PC-9 (cell line): ENCODE data around the gene GAL3ST2. TPM values are rescaled to one million over a fixed set of nuclear protein-coding genes. Genes with fewer than 3 reads are reported as not detected.

ENCODE experiments used
- Bru-seq: library from RNA; stranded (reverse); fragments of 400-500 nt; gene quantifications from one replicate; lab custom pipeline; 2021; lab: Mats Ljungman, UMichigan
- BruChase-seq, 2 experiments: library from RNA; stranded (reverse); fragments of 400-500 nt; gene quantifications; one replicate each; lab custom pipeline; 2021; lab: Mats Ljungman, UMichigan
- BruUV-seq: library from RNA; stranded (reverse); fragments of 400-500 nt; replicated peaks from 2 replicates; lab custom pipeline; 2021; lab: Mats Ljungman, UMichigan
- CTCF ChIA-PET: fragments of 300-600 bp; sonication (Branson Sonifier 250); formaldehyde crosslinking; loops from one replicate; lab custom pipeline; 2022; ENCODE audit warnings: antibody characterized with exemption; lab: Charles Lee
- POLR2A ChIA-PET: fragments of 300-600 bp; sonication (Branson Sonifier 250); formaldehyde crosslinking; loops from one replicate; lab custom pipeline; 2022; ENCODE audit warnings: antibody characterized with exemption; ENCODE audit not compliant: unreplicated experiment; lab: Charles Lee
- DNase-seq, 2 experiments: peaks; one replicate each; pipeline versions ENCODE4 v3.0.0 to v3.0.0-alpha.2; 2015 to 2022; ENCODE audit warnings: mixed read lengths in 1 of 2
- H2AFZ ChIP-seq: fragments of 200-600 bp; sonication (generic); 2 replicates; pipeline ENCODE4 v1.8.1; 2017; ENCODE audit warnings: antibody characterized with exemption
- H3F3A ChIP-seq: fragments of 200-600 bp; sonication (generic); 2 replicates; pipeline ENCODE4 v1.8.1; 2017; ENCODE audit warnings: antibody characterized with exemption, mild to moderate bottlenecking, low read depth; ENCODE audit not compliant: insufficient read depth
- H3K27ac ChIP-seq: fragments of 200-600 bp; sonication (generic); 2 replicates; pipeline ENCODE4 v1.6.1; 2016; ENCODE audit warnings: mixed run types
- H3K27me3 ChIP-seq: fragments of 200-600 bp; sonication (generic); 2 replicates; pipeline ENCODE4 v1.6.1; 2016; ENCODE audit warnings: low read depth, mixed run types; ENCODE audit not compliant: insufficient read depth
- H3K36me3 ChIP-seq: fragments of 200-600 bp; sonication (generic); 2 replicates; pipeline ENCODE4 v1.6.1; 2016; ENCODE audit warnings: low read depth, mixed run types
- H3K4me1 ChIP-seq: fragments of 200-600 bp; sonication (generic); replicated peaks from 2 replicates; pipeline ENCODE4 v1.6.1; 2016; ENCODE audit warnings: mixed run types; ENCODE audit not compliant: insufficient read depth
- H3K4me2 ChIP-seq: fragments of 200-600 bp; sonication (generic); 2 replicates; pipeline ENCODE4 v1.6.1; 2017; ENCODE audit warnings: mixed run types
- H3K4me3 ChIP-seq: fragments of 200-600 bp; sonication (generic); 2 replicates; pipeline ENCODE4 v1.6.1; 2016; ENCODE audit warnings: mixed run types
- H3K79me2 ChIP-seq: fragments of 200-600 bp; sonication (generic); 2 replicates; pipeline ENCODE4 v1.6.1; 2017; ENCODE audit warnings: low read depth, mixed run types
- H3K9me2 ChIP-seq: fragments of 200-600 bp; sonication (generic); 2 replicates; pipeline ENCODE4 v1.8.1; 2017; ENCODE audit warnings: mild to moderate bottlenecking; ENCODE audit not compliant: insufficient read depth
- H3K9me3 ChIP-seq: fragments of 200-600 bp; sonication (generic); 2 replicates; pipeline ENCODE4 v1.8.1; 2016; ENCODE audit warnings: low read depth; ENCODE audit not compliant: insufficient read depth
- H4K20me1 ChIP-seq: fragments of 200-600 bp; sonication (generic); 2 replicates; pipeline ENCODE4 v1.8.1; 2017; ENCODE audit not compliant: insufficient read depth
- CTCF ChIP-seq: fragments of 200-600 bp; sonication (generic); conservative IDR thresholded peaks from 2 replicates; pipeline ENCODE4 v1.6.1; 2017; ENCODE audit warnings: mixed run types, antibody characterized with exemption, mild to moderate bottlenecking, moderate library complexity
- EZH2 ChIP-seq: fragments of 200-600 bp; sonication (generic); IDR thresholded peaks from 2 replicates; pipeline ENCODE4 v1.8.0; 2017; ENCODE audit warnings: antibody characterized with exemption, low read depth
- intact Hi-C: fragments of 100-400 bp; cut with micrococcal nuclease; formaldehyde crosslinking; loops from one replicate; pipeline ENCODE4 v1.10.0; 2022; ENCODE audit not compliant: unreplicated experiment
- long read RNA-seq: library from polyadenylated mRNA; stranded (forward); transcript quantifications from one replicate; pipeline ENCODE4 v2.0.0, GENCODE V29; 2022
- total RNA-seq: library from RNA; stranded (reverse); gene quantifications from 2 replicates; pipeline ENCODE4 v1.2.3, GENCODE V29; 2021

GAL3ST2 gene
- 3.9 and 4.3 TPM in 2 replicates for total RNA-seq
- percentile 47 among the genes with signal in this experiment for Bru-seq, nascent RNA
- percentile 53 among the genes with signal in this experiment for BruChase-seq, experiment 1, labeled RNA remaining after a 2-hour chase
- BruChase-seq, experiment 2, labeled RNA remaining after a 6-hour chase = percentile 54 among the genes with signal in this experiment
- long read RNA-seq = 0 reads

- H3K4me1 ChIP-seq = peaks cover 18% of the 10 kb centered on the region
- BruUV-seq = no TSS peak
- no peaks in the 10 kb centered on the region for H3K36me3 ChIP-seq
- H3K9me2 ChIP-seq = no peaks in the 10 kb centered on the region
- TF ChIP-seq CTCF (no peak), EZH2 (no peak)
- H3F3A ChIP-seq = 0 out of 2 replicates have a peak, but pooled peaks cover 5% of the 10 kb centered on the region
- no peak within 1 kb of the TSS for H3K27ac ChIP-seq
- no peak within 1 kb of the TSS for H3K4me3 ChIP-seq
- CTCF ChIA-PET = interaction anchor here (1.1 kb wide), 1 partner anchor 102 kb away, joined by 4 read pairs; no protein-coding TSS in a partner anchor
- POLR2A ChIA-PET = interaction anchor here (0.7 kb wide), 1 partner anchor 90 kb away, joined by 3 read pairs; the partner anchor contains the start of gene DTYMK
- peaks cover under 1% of the 10 kb centered on the region for H3K9me3 ChIP-seq
- H2AFZ ChIP-seq = no peak within 1 kb of the TSS
- no peak for DNase-seq
- no peaks in the 10 kb centered on the region for H3K79me2 ChIP-seq
- H3K4me2 ChIP-seq = no peak within 1 kb of the TSS
- H4K20me1 ChIP-seq = no peaks in the 10 kb centered on the region
- intact Hi-C loops = no loop called here
- H3K27me3 ChIP-seq = no peaks in the 10 kb centered on the region
Measured at GRCh38 chr2:241776336-241777169, at the start of gene GAL3ST2. TSS of gene GAL3ST2 (plus strand) at chr2:241776822. CDS start at chr2:241776956, 134 bp downstream.

- Histone ChIP-seq H3K36me3 (0 out of 2 replicates have a peak, but pooled peaks cover 5% of the 10 kb centered on the region), H3K4me3 (no peak overlapping the region), H3K27ac (no peak overlapping the region), H4K20me1 (no peaks in the 10 kb centered on the region; the same call in 1 of the 2 replicates), H2AFZ (no peak overlapping the region), H3K9me3 (no peaks in the 10 kb centered on the region), H3F3A (peaks cover 7% of the 10 kb centered on the region), H3K4me2 (no peak overlapping the region), H3K9me2 (no peaks in the 10 kb centered on the region), H3K27me3 (no peaks in the 10 kb centered on the region), H3K79me2 (no peaks in the 10 kb centered on the region), H3K4me1 (peaks cover 3% of the 10 kb centered on the region)
- ChIA-PET CTCF (no interaction called here), POLR2A (no interaction called here)
- BruUV-seq = no TSS peak
- intact Hi-C loops = no loop called here
- TF ChIP-seq EZH2 (no peak), CTCF (no peak)
- DNase-seq = no peak
Measured at GRCh38 chr2:241728000-241728399, 48.6 kb upstream of the GAL3ST2 start.

GRCh38 chr2:241728627-241729026 lies 48.0 kb upstream of the GAL3ST2 start:
- no peak overlapping the region for H2AFZ ChIP-seq
- ChIA-PET CTCF (no interaction called here), POLR2A (no interaction called here)

More at GRCh38 chr2:241728627-241729026, 48.0 kb upstream of the GAL3ST2 start:
- Histone ChIP-seq H3K9me3 (no peaks in the 10 kb centered on the region), H3K9me2 (no peaks in the 10 kb centered on the region), H3K27me3 (no peaks in the 10 kb centered on the region), H3K27ac (no peak overlapping the region), H3K36me3 (no peaks in the 10 kb centered on the region), H3K4me2 (no peak overlapping the region), H3K4me3 (no peak overlapping the region), H4K20me1 (no peaks in the 10 kb centered on the region), H3K4me1 (peaks cover 10% of the 10 kb centered on the region), H3K79me2 (no peaks in the 10 kb centered on the region), H3F3A (peaks cover 13% of the 10 kb centered on the region)
- DNase-seq = no peak
- TF ChIP-seq EZH2 (no peak), CTCF (no peak)
- no TSS peak for BruUV-seq
- intact Hi-C loops = no loop called here
